ENCODE results near the gene AVPI1. TPM values are rescaled to one million over a fixed set of nuclear protein-coding genes. Genes with fewer than 3 reads are reported as not detected.

The AVPI1 gene
- total RNA-seq, 1 experiment from 2014 or later, result 6.5 TPM

DNA sequence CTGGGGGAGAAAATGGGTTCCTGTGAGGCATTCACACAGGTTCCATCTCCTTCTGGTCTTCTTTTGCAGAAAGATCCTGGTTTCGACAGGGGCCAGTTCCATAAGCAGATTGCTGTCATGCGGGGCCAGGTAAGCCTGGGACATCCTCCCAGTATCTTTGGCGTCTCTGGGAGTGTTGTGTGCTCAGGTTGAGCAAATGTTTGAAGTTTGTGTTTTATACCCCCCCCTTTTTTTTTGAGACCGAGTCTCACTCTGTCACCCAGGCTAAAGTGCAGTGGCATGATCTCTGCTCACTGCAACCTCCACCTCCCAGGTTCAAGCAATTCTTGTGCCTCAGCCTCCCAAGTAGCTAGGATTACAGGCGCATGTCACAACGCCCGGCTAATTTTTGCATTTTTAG, 20.0 kb downstream of the AVPI1 start:
- Histone ChIP-seq H3K27ac (ENCODE audit: insufficient read length, low read depth, low read length) (no peak overlapping the region), H3T11ph (ENCODE audit: low read length) (no peak overlapping the region), H2AFZ (ENCODE audit: low read length) (no peak overlapping the region), H2BK5ac (ENCODE audit: insufficient read length, low read length) (no peak overlapping the region), H3K4me1 (ENCODE audit: insufficient read depth, low read length) (no peaks in the 10 kb centered on the region), H3K4me2 (ENCODE audit: insufficient read depth, insufficient read length, low read length) (no peak overlapping the region), H2BK120ac (ENCODE audit: low read depth, low read length, poor library complexity, severe bottlenecking) (no peak overlapping the region), H3K56ac (ENCODE audit: insufficient read length, low read depth, low read length) (no peak overlapping the region), H3K79me2 (ENCODE audit: insufficient read depth, low read length) (0 out of 2 replicates have a peak, but pooled peaks cover 1% of the 10 kb centered on the region), H2BK12ac (ENCODE audit: insufficient read length, low read depth, low read length) (no peak overlapping the region), H3K14ac (ENCODE audit: insufficient read depth, low read length) (no peak overlapping the region), H3K23me2 (ENCODE audit: insufficient read length, low read depth, low read length, poor library complexity, severe bottlenecking) (no peaks in the 10 kb centered on the region), H3K27me3 (ENCODE audit: insufficient read depth, low read length) (no peaks in the 10 kb centered on the region), H3K79me1 (ENCODE audit: insufficient read depth, low read depth, low read length, poor library complexity, severe bottlenecking) (no peaks in the 10 kb centered on the region), H3K4ac (ENCODE audit: low read depth, low read length) (no peak overlapping the region), H3K9me3 (ENCODE audit: control insufficient read depth, low read depth, low read length) (no peaks in the 10 kb centered on the region), H4K8ac (replicated peaks; ENCODE audit: insufficient read length, low read depth, low read length) (no peak overlapping the region), H4K20me1 (ENCODE audit: control insufficient read depth, insufficient read depth, insufficient read length) (no peaks in the 10 kb centered on the region), H4K5ac (ENCODE audit: insufficient read length, low read depth, low read length) (no peak overlapping the region), H2BK20ac (ENCODE audit: low read depth, low read length, poor library complexity, severe bottlenecking) (no peak overlapping the region), H3K18ac (ENCODE audit: insufficient read length, low read depth, low read length) (no peak overlapping the region), H3K9ac (ENCODE audit: extremely low read depth, insufficient read length, low read length) (no peak overlapping the region), H2BK15ac (ENCODE audit: low read depth, low read length) (no peak overlapping the region), H4K91ac (ENCODE audit: insufficient read length, low read depth, low read length) (no peak overlapping the region), H2AK5ac (ENCODE audit: insufficient read length, low read length) (no peak overlapping the region), H3K23ac (ENCODE audit: insufficient read length, low read depth, low read length) (no peak overlapping the region)
- Mint-ChIP-seq H3K9me3 (no peaks in the 10 kb centered on the region), H3K36me3 (ENCODE audit: insufficient read depth in 1 of 3, low read depth in 3 of 3) (peaks cover 19 to 80% (median 60%) of the 10 kb centered on the region in 3 experiments; a peak in 6 of 7 replicates), H3K4me3 (no peak overlapping the region), H3K27me3 (ENCODE audit: low read depth) (no peaks in the 10 kb centered on the region), H3K4me1 (no peaks in the 10 kb centered on the region), H3K27ac (no peak overlapping the region)
- DNase-seq, result no peak
- WGBS (ENCODE audit: extremely low coverage, insufficient read length, low lambda C conversion rate), result no CpG with 5 or more reads among the region's 7 CpGs
- TF ChIP-seq, protein P1, sequence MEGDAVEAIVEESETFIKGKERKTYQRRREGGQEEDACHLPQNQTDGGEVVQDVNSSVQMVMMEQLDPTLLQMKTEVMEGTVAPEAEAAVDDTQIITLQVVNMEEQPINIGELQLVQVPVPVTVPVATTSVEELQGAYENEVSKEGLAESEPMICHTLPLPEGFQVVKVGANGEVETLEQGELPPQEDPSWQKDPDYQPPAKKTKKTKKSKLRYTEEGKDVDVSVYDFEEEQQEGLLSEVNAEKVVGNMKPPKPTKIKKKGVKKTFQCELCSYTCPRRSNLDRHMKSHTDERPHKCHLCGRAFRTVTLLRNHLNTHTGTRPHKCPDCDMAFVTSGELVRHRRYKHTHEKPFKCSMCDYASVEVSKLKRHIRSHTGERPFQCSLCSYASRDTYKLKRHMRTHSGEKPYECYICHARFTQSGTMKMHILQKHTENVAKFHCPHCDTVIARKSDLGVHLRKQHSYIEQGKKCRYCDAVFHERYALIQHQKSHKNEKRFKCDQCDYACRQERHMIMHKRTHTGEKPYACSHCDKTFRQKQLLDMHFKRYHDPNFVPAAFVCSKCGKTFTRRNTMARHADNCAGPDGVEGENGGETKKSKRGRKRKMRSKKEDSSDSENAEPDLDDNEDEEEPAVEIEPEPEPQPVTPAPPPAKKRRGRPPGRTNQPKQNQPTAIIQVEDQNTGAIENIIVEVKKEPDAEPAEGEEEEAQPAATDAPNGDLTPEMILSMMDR (conservative IDR thresholded peaks at IDR 0.05), result no peak

All from H9 (cell line).